Liver (tissue), 3 donors: ENCODE measurements around the gene SERPIND1.

Experiments
- CTCF ChIP-seq: fragments of 150-350 bp; IDR thresholded peaks from 2 replicates; pipeline ENCODE4 v1.5.1; 2017; ENCODE audit warnings: improper control_type of control experiment, low read depth, low read length; ENCODE audit not compliant: missing input control
- EGR1 ChIP-seq, 2 donors: IDR thresholded peaks; 2 replicates each; pipeline ENCODE4 v1.6.1; 2016 to 2018; ENCODE audit warnings: antibody characterized with exemption in 2 of 2, low read depth in 2 of 2
- FOXA1 ChIP-seq: IDR thresholded peaks from 2 replicates; pipeline ENCODE4 v1.6.1; 2016; ENCODE audit warnings: antibody characterized with exemption
- JUND ChIP-seq, 2 donors: IDR thresholded peaks; 2 replicates each; pipeline ENCODE4 v1.6.1; 2016; ENCODE audit warnings: antibody characterized with exemption in 2 of 2
- RAD21 ChIP-seq, 2 donors: IDR thresholded peaks; 2 replicates each; pipeline ENCODE4 v1.6.1; 2016; ENCODE audit warnings: antibody characterized with exemption in 2 of 2, mild to moderate bottlenecking in 2 of 2
- REST ChIP-seq: IDR thresholded peaks from 2 replicates; pipeline ENCODE4 v1.6.1; 2016; ENCODE audit warnings: antibody characterized with exemption, mild to moderate bottlenecking
- SP1 ChIP-seq: IDR thresholded peaks from 2 replicates; pipeline ENCODE4 v1.6.1; 2018; ENCODE audit warnings: antibody characterized with exemption, mild to moderate bottlenecking
- TAF1 ChIP-seq: conservative IDR thresholded peaks from 2 replicates; pipeline ENCODE4 v1.6.1; 2016; ENCODE audit warnings: antibody characterized with exemption, mild to moderate bottlenecking
- YY1 ChIP-seq: IDR thresholded peaks from 2 replicates; pipeline ENCODE4 v1.6.1; 2016; ENCODE audit warnings: antibody characterized with exemption, mild to moderate bottlenecking
- donor health status: healthy.
- donor health status: healthy.

- TF ChIP-seq REST = no peak
- no peak for TF ChIP-seq CTCF
- no peak for TF ChIP-seq TAF1
- no peak for TF ChIP-seq RAD21 (IDR thresholded peaks at IDR 0.05)
- no peak for TF ChIP-seq SP1
- no peak for TF ChIP-seq EGR1 (IDR thresholded peaks at IDR 0.05; ENCODE audit: low read depth in 2 of 2)
- no peak for TF ChIP-seq YY1
- TF ChIP-seq JUND (IDR thresholded peaks at IDR 0.05) = no peak
- no peak for TF ChIP-seq FOXA1
Measured at GRCh38 chr22:20794650-20795413, 20.9 kb downstream of the SERPIND1 start.
